Tibial artery (tissue), 4 donors: ENCODE measurements around the gene C1S.
A peak's percentile ranks its signal among the peaks of the same experiment; 100 is the strongest.

Experiments
- DNase-seq, 2 donors: peaks; one replicate each; pipeline ENCODE4 v3.0.0-alpha.2; 2019
- H3K27ac ChIP-seq, 2 donors: fragments of 200-600 bp; sonication (generic) in 1 of 2; 1 replicate in 1 of 2; 2 replicates in 1 of 2; pipeline ENCODE4 v1.5.1; 2018 to 2019; ENCODE audit warnings: mild to moderate bottlenecking in 1 of 2
- H3K27me3 ChIP-seq, 2 donors: fragments of 200-600 bp; sonication (generic) in 1 of 2; one replicate each; pipeline versions ENCODE4 v1.5.1 to v1.6.0; 2016 to 2019
- H3K36me3 ChIP-seq, 3 donors: fragments of 200-600 bp; sonication (generic) in 2 of 3; one replicate each; pipeline ENCODE4 v1.5.1; 2016 to 2019; ENCODE audit warnings: mild to moderate bottlenecking in 2 of 3
- H3K4me1 ChIP-seq, 4 donors: fragments of 200-600 bp; sonication (generic) in 2 of 4; 1 replicate in 3 of 4; 2 replicates in 1 of 4; pipeline ENCODE4 v1.5.1; 2016 to 2019
- H3K4me3 ChIP-seq, 2 donors: fragments of 200-600 bp; sonication (generic) in 1 of 2; 1 replicate in 1 of 2; 2 replicates in 1 of 2; pipeline ENCODE4 v1.5.1; 2018 to 2019; ENCODE audit warnings: mild to moderate bottlenecking in 2 of 2
- H3K9me3 ChIP-seq, 3 donors: fragments of 200-600 bp; sonication (generic) in 1 of 3; one replicate each; pipeline ENCODE4 v1.5.1; 2016 to 2019
- intact Hi-C: fragments of 100-400 bp; cut with DNase I; formaldehyde crosslinking; loops from one replicate; pipeline ENCODE4 v1.15.0; 2023; ENCODE audit warnings: low total_unique reads
- TF ChIP-seq, protein P1 (sequence below), 2 experiments: fragments of 200-600 bp in 1 of 2; fragments of 450-650 bp in 1 of 2; IDR thresholded peaks; one replicate each; pipeline ENCODE4 v1.5.1; 2017 to 2019; ENCODE audit warnings: antibody characterized with exemption in 2 of 2, mild to moderate bottlenecking in 1 of 2, moderate library complexity in 1 of 2

Gene C1S

DNA sequence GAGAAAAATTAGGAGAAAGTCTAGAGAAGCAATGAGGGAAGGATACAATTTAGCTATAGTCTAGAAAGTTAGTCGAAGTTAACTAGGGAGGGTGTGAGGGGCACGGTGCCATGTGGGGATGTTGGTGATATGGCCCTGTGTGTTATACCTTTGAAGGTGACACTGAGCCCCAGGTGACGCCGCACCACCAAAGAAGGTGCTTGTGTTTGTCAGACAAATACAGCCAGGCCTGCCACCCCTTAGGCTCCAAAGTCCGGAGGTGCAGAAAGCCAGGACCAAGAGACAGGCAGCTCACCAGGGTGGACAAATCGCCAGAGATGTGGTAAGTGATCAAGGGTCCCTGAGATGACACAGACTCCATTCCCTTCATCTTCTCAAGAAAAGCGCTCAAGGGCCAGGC, 1.1 kb downstream of the C1S start:
- Histone ChIP-seq H3K36me3 (peaks cover 9 to 10% (median 9%) of the 10 kb centered on the region in 3 donors), H3K4me3 (peak overlapping the region; percentile 43 to 52), H3K4me1 (peaks cover 0 to 35% (median 12%) of the 10 kb centered on the region in 4 donors), H3K9me3 (no peaks in the 10 kb centered on the region), H3K27ac (peak overlapping the region; percentile 77 to 85), H3K27me3 (no peaks in the 10 kb centered on the region)
- intact Hi-C loops: loop anchor here (2.0 to 5.0 kb wide), 2 partner anchors 31 to 51 kb away; partner anchors contain the start of gene C1R
- TF ChIP-seq, protein P1, sequence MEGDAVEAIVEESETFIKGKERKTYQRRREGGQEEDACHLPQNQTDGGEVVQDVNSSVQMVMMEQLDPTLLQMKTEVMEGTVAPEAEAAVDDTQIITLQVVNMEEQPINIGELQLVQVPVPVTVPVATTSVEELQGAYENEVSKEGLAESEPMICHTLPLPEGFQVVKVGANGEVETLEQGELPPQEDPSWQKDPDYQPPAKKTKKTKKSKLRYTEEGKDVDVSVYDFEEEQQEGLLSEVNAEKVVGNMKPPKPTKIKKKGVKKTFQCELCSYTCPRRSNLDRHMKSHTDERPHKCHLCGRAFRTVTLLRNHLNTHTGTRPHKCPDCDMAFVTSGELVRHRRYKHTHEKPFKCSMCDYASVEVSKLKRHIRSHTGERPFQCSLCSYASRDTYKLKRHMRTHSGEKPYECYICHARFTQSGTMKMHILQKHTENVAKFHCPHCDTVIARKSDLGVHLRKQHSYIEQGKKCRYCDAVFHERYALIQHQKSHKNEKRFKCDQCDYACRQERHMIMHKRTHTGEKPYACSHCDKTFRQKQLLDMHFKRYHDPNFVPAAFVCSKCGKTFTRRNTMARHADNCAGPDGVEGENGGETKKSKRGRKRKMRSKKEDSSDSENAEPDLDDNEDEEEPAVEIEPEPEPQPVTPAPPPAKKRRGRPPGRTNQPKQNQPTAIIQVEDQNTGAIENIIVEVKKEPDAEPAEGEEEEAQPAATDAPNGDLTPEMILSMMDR (IDR thresholded peaks at IDR 0.05): no peak
- DNase-seq: no peak

DNA sequence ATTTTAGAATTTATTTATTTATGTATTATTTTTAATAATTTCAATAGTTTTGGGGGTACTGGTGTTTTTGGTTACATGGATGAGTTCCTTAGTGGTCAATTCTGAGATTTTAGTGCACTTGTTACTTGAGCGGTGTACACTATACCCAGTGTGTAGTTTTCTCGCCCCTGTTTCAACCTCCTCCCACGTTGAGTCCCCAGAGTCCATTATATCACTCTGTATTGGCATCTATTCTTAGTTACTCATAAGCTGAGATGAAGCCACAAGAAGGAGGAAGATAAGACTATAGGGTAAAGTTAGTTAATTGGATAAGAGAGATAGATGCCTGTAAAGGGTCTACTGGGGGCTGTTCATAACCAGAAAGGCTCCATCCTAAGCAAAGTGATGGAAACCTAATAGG, 4.0 kb downstream of the C1S start:
- no peak for DNase-seq
- H3K4me3 ChIP-seq: no peak overlapping the region
- intact Hi-C loops: loop anchor here (5.0 kb wide), 1 partner anchor 48 kb away; no protein-coding TSS in a partner anchor
- H3K27me3 ChIP-seq: no peaks in the 10 kb centered on the region
- H3K36me3 ChIP-seq: peaks cover 9 to 27% (median 25%) of the 10 kb centered on the region in 3 donors
- H3K9me3 ChIP-seq: no peaks in the 10 kb centered on the region
- no peak overlapping the region for H3K27ac ChIP-seq
- TF ChIP-seq, protein P1 (IDR thresholded peaks at IDR 0.05): no peak
- peaks cover 0 to 42% (median 10%) of the 10 kb centered on the region in 4 donors for H3K4me1 ChIP-seq

DNA sequence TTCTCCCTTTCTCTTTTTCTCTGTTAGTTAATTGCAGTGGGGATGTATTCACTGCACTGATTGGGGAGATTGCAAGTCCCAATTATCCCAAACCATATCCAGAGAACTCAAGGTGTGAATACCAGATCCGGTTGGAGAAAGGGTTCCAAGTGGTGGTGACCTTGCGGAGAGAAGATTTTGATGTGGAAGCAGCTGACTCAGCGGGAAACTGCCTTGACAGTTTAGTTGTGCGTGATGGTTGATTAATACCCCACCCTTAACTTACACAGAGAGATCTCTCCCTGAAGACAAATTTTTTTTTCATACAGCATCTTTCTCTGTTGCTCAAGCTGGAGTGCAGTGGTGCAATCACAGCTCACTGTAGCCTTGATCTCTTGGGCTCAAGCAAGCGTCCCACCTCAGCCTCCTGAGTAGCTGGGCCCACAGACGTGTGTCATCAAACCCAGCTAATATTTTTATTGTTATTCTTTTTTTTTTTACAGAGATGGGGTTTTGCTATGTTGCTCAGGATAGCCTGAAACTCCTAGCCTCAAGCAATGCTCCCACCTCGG, 4.6 kb downstream of the C1S start:
- no peaks in the 10 kb centered on the region for H3K27me3 ChIP-seq
- no peaks in the 10 kb centered on the region for H3K9me3 ChIP-seq
- H3K27ac ChIP-seq: no peak overlapping the region
- peaks cover 9 to 34% (median 31%) of the 10 kb centered on the region in 3 donors for H3K36me3 ChIP-seq
- H3K4me3 ChIP-seq: no peak overlapping the region
- DNase-seq: no peak
- TF ChIP-seq, protein P1 (IDR thresholded peaks at IDR 0.05): no peak
- intact Hi-C loops: no loop called here
- peaks cover 0 to 35% (median 5%) of the 10 kb centered on the region in 4 donors for H3K4me1 ChIP-seq

DNA sequence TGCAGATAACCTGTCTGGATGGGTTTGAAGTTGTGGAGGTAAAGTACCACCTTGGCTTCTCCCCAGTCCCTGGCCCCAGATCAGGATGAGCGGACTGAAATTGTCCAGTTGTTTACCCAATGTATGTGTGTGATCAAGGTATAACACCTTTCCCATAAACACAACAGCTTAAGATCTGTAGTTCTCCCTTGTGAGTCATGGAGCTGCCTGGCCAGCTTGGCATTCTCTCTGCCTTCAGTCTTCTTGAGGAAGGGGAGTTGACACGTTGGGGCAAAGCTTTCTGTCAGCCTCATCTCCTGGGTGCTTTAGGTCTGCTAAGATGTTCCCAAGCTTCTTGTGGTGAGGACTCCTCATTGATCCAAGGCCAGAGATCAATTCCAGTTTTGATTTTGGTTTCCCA, 6.1 kb downstream of the C1S start:
- TF ChIP-seq, protein P1 (IDR thresholded peaks at IDR 0.05): no peak
- Histone ChIP-seq H3K4me3 (no peak overlapping the region), H3K27me3 (no peaks in the 10 kb centered on the region), H3K4me1 (peaks cover 0 to 24% (median 1%) of the 10 kb centered on the region in 4 donors), H3K27ac (no peak overlapping the region), H3K36me3 (peaks cover 9 to 40% (median 39%) of the 10 kb centered on the region in 3 donors), H3K9me3 (no peaks in the 10 kb centered on the region)
- DNase-seq: no peak
- intact Hi-C loops: no loop called here

DNA sequence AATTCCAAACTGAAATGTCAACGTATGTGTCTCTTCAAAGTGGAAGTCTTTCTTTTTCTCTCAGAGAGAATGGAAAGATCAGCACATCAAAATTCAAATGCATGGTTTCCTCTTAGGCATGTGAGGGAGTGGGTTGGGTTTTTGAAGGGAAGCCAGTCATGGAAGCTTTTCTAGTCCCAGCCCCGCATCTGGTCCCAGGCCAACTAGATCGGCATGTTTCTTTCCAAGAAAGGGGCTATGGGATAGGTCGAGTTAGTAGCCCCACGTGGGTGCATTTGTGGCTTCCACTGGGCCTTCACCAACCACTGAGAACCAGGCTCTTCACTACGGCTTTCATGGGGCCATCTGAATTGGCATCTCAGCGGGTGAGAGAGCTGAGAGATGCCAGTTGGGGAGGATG, 6.6 kb downstream of the C1S start:
- DNase-seq: no peak
- intact Hi-C loops: no loop called here
- peaks cover 9 to 40% (median 39%) of the 10 kb centered on the region in 3 donors for H3K36me3 ChIP-seq
- TF ChIP-seq, protein P1 (IDR thresholded peaks at IDR 0.05): no peak
- H3K4me3 ChIP-seq: no peak overlapping the region
- no peaks in the 10 kb centered on the region for H3K27me3 ChIP-seq
- no peaks in the 10 kb centered on the region for H3K9me3 ChIP-seq
- H3K4me1 ChIP-seq: peaks cover 0 to 19% (median 0%) of the 10 kb centered on the region in 4 donors
- H3K27ac ChIP-seq: no peak overlapping the region
